Ovary (tissue), 9 donors: ENCODE results near the gene KCNK17. TPM values are rescaled to one million over a fixed set of nuclear protein-coding genes. Genes with fewer than 3 reads are reported as not detected.

Experiments
- DNase-seq, 5 donors: peaks; one replicate each; pipeline ENCODE4 v3.0.0-alpha.2; 2019 to 2020
- H3K27ac ChIP-seq, 2 donors: fragments of 200-600 bp; one replicate each; pipeline versions ENCODE4 v1.5.1 to v1.8.0; 2019 to 2022
- H3K27me3 ChIP-seq: fragments of 200-600 bp; one replicate; pipeline ENCODE4 v1.8.0; 2022
- H3K36me3 ChIP-seq: fragments of 200-600 bp; sonication (generic); one replicate; pipeline ENCODE4 v1.5.1; 2019
- H3K4me1 ChIP-seq: one replicate; pipeline ENCODE4 v1.8.1; 2013; ENCODE audit warnings: mild to moderate bottlenecking, moderate library complexity; ENCODE audit not compliant: insufficient read depth
- H3K4me3 ChIP-seq: fragments of 200-600 bp; sonication (generic); one replicate; pipeline ENCODE4 v1.5.1; 2017
- H3K9me3 ChIP-seq, 2 donors: fragments of 200-600 bp in 1 of 2; sonication (generic) in 1 of 2; one replicate each; pipeline versions ENCODE4 v1.5.1 to v1.8.1; 2013 to 2019; ENCODE audit warnings: mild to moderate bottlenecking in 1 of 2, moderate library complexity in 1 of 2
- CTCF ChIP-seq, 3 donors: fragments of 450-650 bp in 2 of 3; fragments of 200-600 bp in 1 of 3; IDR thresholded peaks; one replicate each; pipeline versions ENCODE4 v1.5.1 to v1.8.0; 2016 to 2022; ENCODE audit warnings: antibody characterized with exemption in 3 of 3, mild to moderate bottlenecking in 1 of 3
- EP300 ChIP-seq: sonication (generic); formaldehyde crosslinking; IDR thresholded peaks from one replicate; pipeline ENCODE4 v1.6.1; 2017; ENCODE audit warnings: antibody characterized with exemption
- POLR2A ChIP-seq: fragments of 450-650 bp; IDR thresholded peaks from one replicate; pipeline ENCODE4 v1.6.1; 2017; ENCODE audit warnings: antibody characterized with exemption, mild to moderate bottlenecking, moderate library complexity
- WGBS, 3 donors: extraction: QIAGEN DNeasy Blood & Tissue Kit in 1 of 3; methylation state at CpG; one replicate each; pipeline versions ENCODE4 v1.1.5 to v1.1.7; 2013 to 2017; 5-methylcytosine and 5-hydroxymethylcytosine counted together
- intact Hi-C, 4 donors: fragments of 100-400 bp; cut with DNase I; formaldehyde crosslinking; loops; one replicate each; pipeline versions ENCODE4 v1.11.0 to v1.15.1; 2022 to 2023
- polyA plus RNA-seq, 2 donors: library from polyadenylated mRNA; stranded (reverse); fragments of 200-250 nt in 1 of 2; fragments of 350-450 nt in 1 of 2; fragmentation: Illumina TruSeq in 1 of 2; extraction: RNeasy Lipid Tissue Mini Kit (QIAGEN cat#74804) in 1 of 2; gene quantifications; one replicate each; pipeline ENCODE4 v1.2.3, GENCODE V29; 2013 to 2014
- total RNA-seq, 7 donors: library from RNA; depleted of rRNA in 2 of 7; stranded (reverse); fragments of >200 nt in 2 of 7; fragmentation: NEBNext Ultra II Directional in 3 of 7; extraction: Animal tissue kit (Norgen Biotek cat#: 25700) in 3 of 7; gene quantifications; one replicate each; pipeline versions ENCODE4 v1.1.0 to v1.2.4, GENCODE V29; 2016 to 2023
- donor health status: DM: no; HTN: no; CAD: no; lungs with moderate emphysema.
- donor health status: DM: no; HTN: no; CAD: no.
- donor health status: Bipolar disorder and iron deficiency.
- donor health status: DM: yes; HTN: yes; CAD: no.
- donor health status: DM: no; HTN: no; CAD: no.
- donor health status: DM: yes; HTN: yes; CAD: no.

The KCNK17 gene
- total and polyA plus RNA-seq, 9 donors, result 0.08 to 1.0 (median 0.35) TPM; not detected in 5

DNA sequence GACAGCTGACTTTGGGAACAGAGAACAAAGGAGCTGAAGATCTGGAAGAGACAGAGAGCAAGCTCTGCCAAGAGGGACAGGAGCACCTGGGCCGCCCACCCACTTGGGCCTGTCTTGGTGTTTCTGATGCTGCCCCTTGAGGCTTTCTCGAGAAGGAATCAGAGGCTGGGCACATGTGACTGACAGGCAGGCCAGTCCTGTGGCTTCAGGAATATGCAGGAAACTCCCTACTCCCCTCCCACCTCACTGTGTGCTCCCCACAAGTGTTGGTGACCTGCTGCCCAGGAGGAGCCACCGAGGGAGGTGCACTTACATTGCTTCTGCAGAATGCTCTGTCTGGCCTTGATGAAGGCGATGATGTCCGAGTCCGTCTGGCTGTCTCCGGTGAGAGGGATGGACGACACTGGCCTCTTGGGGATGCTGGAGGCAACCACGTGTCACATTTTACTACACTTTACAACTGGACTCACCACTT is 29.2 kb upstream of the KCNK17 start:
- TF ChIP-seq POLR2A, result no peak
- no peak for TF ChIP-seq CTCF (IDR thresholded peaks at IDR 0.05)
- TF ChIP-seq EP300, result no peak
- H3K36me3 ChIP-seq, result no peaks in the 10 kb centered on the region
- no peaks in the 10 kb centered on the region for H3K27me3 ChIP-seq
- 42 to 68% (median 56%) methylated on average over 9 of the region's 9 CpGs for WGBS, 3 donors
- H3K27ac ChIP-seq, result peak overlapping the region in 1 of 2 donors; percentile 41
- intact Hi-C loops, result no loop called here
- H3K9me3 ChIP-seq, result no peaks in the 10 kb centered on the region
- H3K4me1 ChIP-seq, result peaks cover 19% of the 10 kb centered on the region
- no peak overlapping the region for H3K4me3 ChIP-seq
- DNase-seq, result no peak

GRCh38 chr6:39342692-39343395 is 28.6 kb upstream of the KCNK17 start:
- Histone ChIP-seq H3K4me1 (peaks cover 19% of the 10 kb centered on the region), H3K4me3 (no peak overlapping the region), H3K27ac (peak overlapping the region in 1 of 2 donors; percentile 41), H3K27me3 (no peaks in the 10 kb centered on the region), H3K9me3 (no peaks in the 10 kb centered on the region), H3K36me3 (no peaks in the 10 kb centered on the region)
- peak; percentile 25 to 73 (median 51) for DNase-seq
- intact Hi-C loops, result no loop called here
- TF ChIP-seq CTCF (IDR thresholded peaks at IDR 0.05), result no peak
- no peak for TF ChIP-seq EP300
- no peak for TF ChIP-seq POLR2A
- WGBS, 3 donors, result 24 to 45% (median 31%) methylated on average over 14 of the region's 14 CpGs

DNA sequence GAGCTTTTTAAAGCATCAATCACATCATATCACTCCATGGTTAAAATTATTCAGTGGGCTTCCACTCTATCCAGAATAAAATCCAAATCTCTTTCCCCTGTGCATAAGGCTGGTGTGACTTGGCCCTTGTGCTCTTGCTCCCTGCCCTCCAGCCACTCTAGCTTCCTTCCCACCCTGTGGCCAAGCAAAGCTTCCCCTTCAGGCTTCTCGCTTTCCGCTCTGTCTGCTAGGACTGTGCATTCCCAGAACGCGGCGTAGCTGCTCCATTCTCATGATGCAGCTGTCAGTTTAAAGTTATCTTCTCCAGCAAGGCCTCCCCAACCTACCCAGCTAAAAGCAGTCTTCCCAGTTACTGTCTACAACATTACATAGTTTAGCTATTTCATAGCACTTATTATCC is 27.7 kb upstream of the KCNK17 start:
- peaks cover 19% of the 10 kb centered on the region for H3K4me1 ChIP-seq
- H3K27ac ChIP-seq, result no peak overlapping the region
- no peak for DNase-seq
- 93 to 96% (median 94%) methylated on average over 5 of the region's 5 CpGs for WGBS, 3 donors
- TF ChIP-seq POLR2A, result no peak
- no peaks in the 10 kb centered on the region for H3K9me3 ChIP-seq
- no peaks in the 10 kb centered on the region for H3K36me3 ChIP-seq
- intact Hi-C loops, result no loop called here
- H3K27me3 ChIP-seq, result no peaks in the 10 kb centered on the region
- H3K4me3 ChIP-seq, result no peak overlapping the region

DNA sequence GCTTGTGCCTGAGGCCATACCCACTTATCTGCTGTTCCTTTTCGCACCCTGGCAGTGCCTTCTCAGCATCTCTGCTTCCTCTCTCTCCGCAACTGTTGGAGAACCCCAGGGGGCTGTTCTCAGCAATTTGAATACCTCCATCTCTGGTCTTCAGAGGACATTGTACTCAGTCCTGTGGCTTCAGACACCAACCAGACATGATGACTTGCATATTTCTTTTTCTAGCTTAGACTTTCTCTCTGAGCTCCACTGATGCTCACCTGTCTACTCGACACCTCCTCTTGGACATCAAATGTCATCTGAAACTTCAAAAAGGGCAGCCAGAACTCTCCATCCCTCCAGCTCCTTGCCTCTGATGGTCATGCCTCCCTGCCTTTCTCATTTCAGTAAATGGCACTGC is 27.1 kb upstream of the KCNK17 start:
- H3K27ac ChIP-seq, result no peak overlapping the region
- H3K27me3 ChIP-seq, result no peaks in the 10 kb centered on the region
- H3K4me3 ChIP-seq, result no peak overlapping the region
- 92 to 98% (median 93%) methylated on average over 3 of the region's 3 CpGs for WGBS, 3 donors
- H3K9me3 ChIP-seq, result no peaks in the 10 kb centered on the region
- TF ChIP-seq CTCF (IDR thresholded peaks at IDR 0.05) (no peak), POLR2A (no peak), EP300 (no peak)
- peaks cover 19% of the 10 kb centered on the region for H3K4me1 ChIP-seq
- intact Hi-C loops, result no loop called here
- no peak for DNase-seq
- H3K36me3 ChIP-seq, result no peaks in the 10 kb centered on the region

DNA sequence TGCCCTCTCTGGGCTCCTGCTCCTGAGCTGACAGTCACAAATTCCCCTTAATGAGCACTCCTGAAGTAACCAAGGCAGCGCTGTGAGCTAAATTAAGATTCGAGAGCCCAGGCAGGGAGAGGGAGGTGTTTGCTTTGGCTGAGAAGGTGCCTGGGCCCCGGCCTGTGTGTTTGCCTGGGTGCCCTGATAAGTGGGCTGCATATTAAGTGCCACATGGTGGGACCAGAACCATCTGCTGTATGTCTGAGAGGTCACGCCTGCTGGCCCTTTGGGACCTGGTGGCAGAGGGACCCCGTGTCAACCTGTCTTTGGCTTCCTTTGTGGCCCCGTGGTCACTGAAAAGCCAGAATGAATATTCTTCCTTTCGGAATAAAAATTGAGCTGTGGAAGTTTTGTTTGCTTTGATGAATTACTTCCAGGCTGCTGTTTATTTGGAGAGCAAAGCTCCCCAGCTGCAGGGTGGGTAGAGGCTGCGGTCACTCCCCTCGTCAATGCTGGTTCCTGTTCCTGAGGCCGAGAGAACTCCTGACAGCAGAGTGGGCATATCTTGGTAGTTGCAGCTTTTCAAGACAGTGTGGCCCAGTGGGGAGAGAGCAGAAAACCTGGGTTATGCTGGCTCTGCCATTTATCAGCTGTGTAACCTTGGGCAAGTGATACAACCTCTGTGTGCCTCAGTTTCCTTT is 25.8 kb upstream of the KCNK17 start:
- Histone ChIP-seq H3K27me3 (no peaks in the 10 kb centered on the region), H3K9me3 (no peaks in the 10 kb centered on the region), H3K27ac (no peak overlapping the region), H3K4me1 (peaks cover 19% of the 10 kb centered on the region), H3K36me3 (no peaks in the 10 kb centered on the region), H3K4me3 (no peak overlapping the region)
- intact Hi-C loops, result no loop called here
- 23 to 30% (median 30%) methylated on average over 10 of the region's 10 CpGs for WGBS, 3 donors
- DNase-seq, result no peak
- TF ChIP-seq CTCF (IDR thresholded peaks at IDR 0.05), result no peak
- no peak for TF ChIP-seq POLR2A
- no peak for TF ChIP-seq EP300
